Memory B cell (primary cell): ENCODE measurements around the gene RASGRF2.

Experiments used
- ATAC-seq: fragments of 150-1000 bp; cut with Tn5 transposase; 2 replicates; pipeline ENCODE4 v1.10.0; 2021; ENCODE audit warnings: low read depth, mild to moderate bottlenecking, moderate library complexity
- DNase-seq, 2 donors: peaks; one replicate each; pipeline ENCODE4 v3.0.0; 2022; ENCODE audit warnings: low spot score in 2 of 2
- H3K27ac Mint-ChIP-seq: one replicate; pipeline ENCODE4 v1.8.0; 2022; ENCODE audit warnings: mild to moderate bottlenecking, moderate library complexity, mixed read lengths
- H3K27me3 Mint-ChIP-seq: one replicate; pipeline ENCODE4 v1.8.0; 2022; ENCODE audit warnings: mixed read lengths
- H3K36me3 Mint-ChIP-seq: one replicate; pipeline ENCODE4 v1.8.0; 2022; ENCODE audit warnings: mild to moderate bottlenecking, mixed read lengths
- H3K4me1 Mint-ChIP-seq: one replicate; pipeline ENCODE4 v1.8.0; 2022; ENCODE audit warnings: mixed read lengths
- H3K4me3 Mint-ChIP-seq: one replicate; pipeline ENCODE4 v1.8.0; 2022; ENCODE audit warnings: mild to moderate bottlenecking, moderate library complexity, mixed read lengths
- H3K9me3 Mint-ChIP-seq: one replicate; pipeline ENCODE4 v1.8.0; 2022; ENCODE audit warnings: mixed read lengths

Gene RASGRF2

DNA sequence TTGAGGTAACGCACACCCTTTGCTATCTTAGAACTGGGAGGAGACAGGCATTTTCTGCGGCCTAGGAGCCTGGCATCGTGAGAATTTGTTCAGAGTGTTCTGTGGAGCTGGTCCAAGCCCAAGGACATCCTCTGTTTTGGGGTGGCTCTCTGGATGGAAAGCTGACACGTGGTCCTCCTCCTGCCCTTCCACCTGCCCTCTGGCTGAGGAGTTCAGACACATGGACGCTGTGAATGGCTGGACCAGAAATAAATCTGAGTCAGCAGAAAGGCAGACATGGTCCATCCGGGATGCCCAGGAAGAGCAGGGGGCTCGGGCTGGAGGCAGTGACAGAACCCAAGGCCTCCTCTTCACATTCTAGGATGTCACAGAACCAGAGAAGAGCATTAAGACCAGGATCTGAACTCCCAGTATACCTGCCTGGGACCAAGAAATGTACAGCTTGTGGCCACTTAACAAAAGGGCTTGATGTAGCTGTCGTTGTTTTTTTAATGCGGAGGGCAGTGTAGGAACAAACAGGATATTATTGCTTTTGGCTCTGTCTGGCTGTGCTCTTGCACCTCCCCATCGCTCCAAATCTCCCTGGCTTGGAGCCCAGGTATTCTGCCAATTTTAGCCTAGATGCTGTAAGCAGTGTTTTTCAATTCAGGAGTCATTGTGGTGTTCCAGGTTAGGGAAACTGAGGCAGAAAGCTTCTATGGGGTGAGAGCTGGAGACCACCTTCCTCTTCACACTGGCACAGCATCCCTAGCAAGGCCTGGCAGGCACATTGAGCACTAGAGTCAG, 275.3 kb downstream of the RASGRF2 start:
- Mint-ChIP-seq H3K4me3 (no peak overlapping the region), H3K27me3 (no peaks in the 10 kb centered on the region), H3K9me3 (no peaks in the 10 kb centered on the region), H3K27ac (peak overlapping the region; percentile 45), H3K4me1 (no peaks in the 10 kb centered on the region), H3K36me3 (peaks cover 2% of the 10 kb centered on the region)
- no peak for ATAC-seq
- no peak for DNase-seq

DNA sequence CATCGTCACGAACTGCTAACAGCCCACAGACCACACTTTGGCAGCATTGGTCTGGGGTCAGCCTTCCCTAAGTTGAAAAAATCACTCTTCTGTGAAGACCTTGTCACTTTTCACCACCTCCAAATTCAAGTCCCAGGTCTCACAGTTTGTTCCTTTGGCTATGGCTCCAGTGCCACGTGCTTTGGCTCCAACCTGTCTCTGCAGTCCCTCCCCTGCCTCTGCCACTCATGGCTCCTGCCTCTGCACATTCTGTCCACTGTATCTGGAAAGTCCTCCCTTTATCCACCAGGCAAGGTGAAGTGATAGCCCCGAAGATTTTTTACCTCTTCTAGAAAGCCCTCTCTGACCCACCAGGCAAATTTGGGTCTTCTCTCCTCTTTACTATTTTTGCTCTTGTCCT, 278.3 kb downstream of the RASGRF2 start:
- no peaks in the 10 kb centered on the region for H3K4me1 Mint-ChIP-seq
- H3K27me3 Mint-ChIP-seq: no peaks in the 10 kb centered on the region
- no peak overlapping the region for H3K27ac Mint-ChIP-seq
- no peak for ATAC-seq
- DNase-seq: no peak
- H3K9me3 Mint-ChIP-seq: no peaks in the 10 kb centered on the region
- H3K36me3 Mint-ChIP-seq: peaks cover 2% of the 10 kb centered on the region
- no peak overlapping the region for H3K4me3 Mint-ChIP-seq

DNA sequence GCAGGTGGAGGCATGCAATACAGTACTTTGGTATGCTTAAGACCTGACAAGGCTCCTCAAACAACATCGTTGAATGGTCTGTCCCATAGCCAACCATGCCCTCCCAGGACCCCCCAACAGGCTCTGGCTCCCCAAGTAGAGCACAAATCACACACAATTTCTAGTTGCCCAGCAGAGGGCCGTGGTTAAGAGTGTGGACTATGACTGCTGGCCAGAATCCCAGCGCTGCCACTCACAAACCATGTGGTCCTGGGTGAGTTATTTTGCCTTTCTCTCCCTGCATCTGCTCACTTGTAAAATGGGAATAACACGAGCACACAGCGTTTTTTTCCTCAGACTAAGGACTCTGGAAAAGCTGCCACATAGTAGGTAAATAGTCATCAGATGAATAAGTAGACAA, 279.4 kb downstream of the RASGRF2 start:
- Mint-ChIP-seq H3K27ac (no peak overlapping the region), H3K4me1 (no peaks in the 10 kb centered on the region), H3K4me3 (no peak overlapping the region), H3K27me3 (no peaks in the 10 kb centered on the region), H3K36me3 (peaks cover 2% of the 10 kb centered on the region), H3K9me3 (no peaks in the 10 kb centered on the region)
- ATAC-seq: no peak
- DNase-seq: no peak

DNA sequence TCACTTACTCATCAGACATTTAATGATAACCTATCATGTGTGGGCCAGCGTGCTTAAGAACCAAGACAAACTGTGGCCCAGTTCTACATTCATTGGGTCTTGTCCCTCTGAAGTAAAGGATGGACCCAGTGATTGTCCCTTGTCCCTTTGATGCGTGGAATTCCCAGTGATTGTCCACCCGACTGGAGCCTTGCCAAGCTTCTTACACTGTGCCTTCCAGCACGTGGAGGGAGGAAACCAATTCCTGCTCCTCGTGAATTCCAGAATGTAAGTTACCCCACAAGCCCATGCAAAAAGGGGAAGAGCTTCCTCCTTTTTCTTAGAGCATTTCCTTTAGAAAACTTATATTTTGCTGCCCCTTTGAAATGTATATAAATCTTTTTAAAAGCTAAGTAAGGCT, 280.8 kb downstream of the RASGRF2 start:
- Mint-ChIP-seq H3K27ac (no peak overlapping the region), H3K27me3 (no peaks in the 10 kb centered on the region), H3K4me3 (no peak overlapping the region)

DNA sequence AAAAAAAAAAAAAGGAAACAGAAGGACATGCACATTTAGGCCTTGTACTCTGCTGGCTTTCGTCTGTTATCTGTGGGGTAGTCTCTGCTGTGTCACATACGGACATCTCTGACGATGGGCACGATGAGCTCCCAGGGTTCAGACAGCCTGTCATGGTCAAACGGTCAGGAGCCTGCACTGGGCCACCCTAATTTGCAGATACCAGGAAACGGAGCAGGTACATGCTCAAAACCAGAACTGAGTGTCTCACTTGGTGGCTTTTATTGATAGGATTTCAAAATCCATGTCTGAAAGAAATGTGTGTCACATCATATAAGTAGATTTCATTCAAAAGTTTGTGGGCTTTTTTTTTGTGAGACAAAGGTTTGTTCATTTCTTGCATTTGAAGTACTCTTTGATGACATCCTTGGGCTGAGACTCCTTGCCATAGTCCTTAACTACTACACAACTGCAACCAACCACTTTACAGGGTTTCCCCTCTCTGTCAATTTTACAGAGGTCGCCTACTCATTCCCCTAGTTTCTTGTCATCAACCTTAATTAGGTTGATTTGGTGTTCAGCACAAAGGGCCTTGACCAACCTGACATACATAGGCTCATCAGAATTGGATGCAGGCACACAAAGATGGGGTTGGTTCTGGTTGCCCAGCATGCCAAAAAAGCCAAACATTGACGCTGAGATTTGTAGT, 281.9 kb downstream of the RASGRF2 start:
- Mint-ChIP-seq H3K27ac (no peak overlapping the region), H3K4me1 (no peaks in the 10 kb centered on the region), H3K27me3 (no peaks in the 10 kb centered on the region), H3K9me3 (no peaks in the 10 kb centered on the region), H3K36me3 (peaks cover 2% of the 10 kb centered on the region), H3K4me3 (no peak overlapping the region)
- ATAC-seq (no peak), DNase-seq (no peak)

More for the DNA sequence above, 280.8 kb downstream of the RASGRF2 start:
- DNase-seq (no peak), ATAC-seq (no peak)
- H3K36me3 Mint-ChIP-seq: peaks cover 3% of the 10 kb centered on the region
- H3K9me3 Mint-ChIP-seq: no peaks in the 10 kb centered on the region
- H3K4me1 Mint-ChIP-seq: no peaks in the 10 kb centered on the region

DNA sequence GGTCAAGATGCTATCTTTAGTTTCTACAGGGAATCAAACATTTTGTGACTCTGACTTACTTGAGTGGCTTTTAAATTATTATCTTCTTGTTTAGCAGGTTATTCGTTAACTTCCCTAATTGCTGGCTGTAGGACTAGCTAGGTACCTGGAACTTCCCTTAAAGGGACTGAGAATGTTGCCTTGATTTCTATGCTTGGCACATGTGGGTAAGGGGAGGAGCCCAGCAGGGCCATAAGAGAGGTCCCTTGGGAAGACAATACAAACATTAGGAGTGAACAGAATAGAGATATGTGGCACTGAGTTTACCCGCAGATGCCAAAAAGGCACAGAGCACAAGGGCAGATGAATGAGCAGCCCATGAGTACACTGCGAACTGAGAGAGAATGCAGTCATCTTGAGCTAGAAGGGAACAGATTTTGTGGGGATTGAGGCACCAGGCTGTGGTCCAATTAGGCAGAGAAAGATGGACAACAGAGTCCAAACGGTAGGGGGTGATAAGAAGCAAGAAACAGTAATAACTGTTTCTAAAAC, 282.8 kb downstream of the RASGRF2 start:
- Mint-ChIP-seq H3K27ac (no peak overlapping the region), H3K36me3 (peaks cover 2% of the 10 kb centered on the region), H3K27me3 (no peaks in the 10 kb centered on the region), H3K4me3 (no peak overlapping the region), H3K9me3 (no peaks in the 10 kb centered on the region), H3K4me1 (no peaks in the 10 kb centered on the region)
- ATAC-seq (no peak), DNase-seq (no peak)

DNA sequence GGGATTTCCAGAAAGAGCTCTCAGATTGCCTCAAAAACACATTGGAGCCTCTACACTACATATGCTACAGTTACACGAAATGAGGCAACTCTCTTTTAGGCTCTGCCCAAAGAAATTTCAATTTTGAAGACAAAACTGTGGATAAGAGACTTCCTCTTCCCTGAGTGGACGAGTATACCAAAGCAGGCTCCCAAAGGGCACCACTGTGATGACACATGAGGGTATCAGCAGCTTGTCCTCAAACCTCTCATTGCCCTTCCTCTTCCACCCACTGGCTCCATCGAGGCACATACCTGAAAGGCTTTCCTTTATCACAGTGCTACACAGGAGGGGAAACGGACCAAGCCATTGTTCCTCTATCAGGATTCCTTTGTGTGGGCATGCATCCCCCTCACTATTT, 284.3 kb downstream of the RASGRF2 start:
- no peak for ATAC-seq
- no peak for DNase-seq
- peaks cover 2% of the 10 kb centered on the region for H3K36me3 Mint-ChIP-seq

DNA sequence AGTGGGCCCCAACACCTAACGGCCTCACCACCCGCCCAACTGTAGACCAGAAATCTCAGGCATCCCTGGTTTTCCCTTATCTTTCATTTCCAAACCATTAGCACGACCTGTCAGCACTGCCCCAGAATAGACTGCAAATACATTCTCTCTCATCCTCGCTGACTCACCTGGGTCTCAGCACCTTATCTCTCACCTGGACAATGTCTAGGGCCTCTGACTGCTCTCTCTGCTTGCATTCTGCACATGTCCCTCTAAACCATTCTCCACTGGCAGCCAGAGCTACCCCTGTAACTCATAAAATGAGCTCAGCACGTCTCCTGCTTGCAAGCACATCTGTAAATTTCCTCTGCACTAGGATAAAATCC, 285.7 kb downstream of the RASGRF2 start:
- no peak overlapping the region for H3K27ac Mint-ChIP-seq
- no peak overlapping the region for H3K4me3 Mint-ChIP-seq
- peaks cover 10% of the 10 kb centered on the region for H3K36me3 Mint-ChIP-seq
- DNase-seq (no peak), ATAC-seq (no peak)
- no peaks in the 10 kb centered on the region for H3K4me1 Mint-ChIP-seq
- H3K27me3 Mint-ChIP-seq: no peaks in the 10 kb centered on the region
- peaks cover 2% of the 10 kb centered on the region for H3K9me3 Mint-ChIP-seq

More for the DNA sequence above, 284.3 kb downstream of the RASGRF2 start:
- H3K27ac Mint-ChIP-seq: no peak overlapping the region
- no peaks in the 10 kb centered on the region for H3K4me1 Mint-ChIP-seq
- H3K4me3 Mint-ChIP-seq: no peak overlapping the region
- no peaks in the 10 kb centered on the region for H3K9me3 Mint-ChIP-seq
- H3K27me3 Mint-ChIP-seq: no peaks in the 10 kb centered on the region

DNA sequence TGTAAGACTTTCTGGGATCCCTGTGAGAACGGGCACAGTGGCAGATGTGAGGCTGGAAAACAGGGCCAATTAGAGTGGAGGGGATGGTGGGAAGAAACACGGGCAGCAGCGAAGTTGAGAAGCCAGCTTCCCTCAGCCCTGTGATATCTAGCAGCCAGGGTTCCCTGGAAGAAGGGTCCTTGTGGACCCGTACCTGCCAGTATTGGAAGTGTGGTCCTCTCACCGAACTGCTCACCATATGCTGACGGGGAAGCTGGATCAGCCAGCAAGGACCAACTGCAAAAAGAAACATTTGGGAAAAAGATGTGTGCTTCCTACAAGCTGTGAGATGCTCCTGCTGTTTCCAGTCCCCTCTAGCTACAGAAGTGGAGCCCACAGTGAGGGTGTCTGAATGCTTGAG, 286.5 kb downstream of the RASGRF2 start:
- no peak for DNase-seq
- Mint-ChIP-seq H3K27me3 (no peaks in the 10 kb centered on the region), H3K36me3 (peaks cover 10% of the 10 kb centered on the region), H3K27ac (no peak overlapping the region), H3K4me1 (no peaks in the 10 kb centered on the region), H3K9me3 (peaks cover 2% of the 10 kb centered on the region), H3K4me3 (no peak overlapping the region)
- no peak for ATAC-seq

DNA sequence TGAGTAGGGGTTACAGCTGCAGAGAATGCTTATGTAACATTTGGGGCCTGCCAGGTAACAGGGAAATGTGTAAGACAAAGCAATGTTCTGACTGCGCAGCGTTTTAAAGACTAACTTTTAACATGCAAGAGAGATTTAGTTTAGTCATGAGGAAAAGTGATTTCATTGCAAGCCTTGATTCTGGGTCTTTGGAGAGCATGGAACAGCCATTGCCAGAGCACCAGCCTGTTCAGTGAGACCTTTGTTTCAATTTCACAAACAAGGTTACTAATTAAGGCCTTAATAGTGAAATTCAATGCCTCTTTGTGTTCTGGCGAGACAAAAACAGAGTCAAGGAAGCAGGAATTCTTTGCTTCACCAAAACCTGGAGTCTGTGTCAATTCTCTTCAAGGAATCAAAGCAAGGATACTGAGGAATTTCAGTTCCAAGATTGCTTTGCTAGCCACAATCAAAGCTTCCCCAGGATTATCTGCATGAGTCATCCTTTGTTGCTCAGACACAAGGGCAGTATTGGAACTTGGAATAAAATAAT, 287.3 kb downstream of the RASGRF2 start:
- Mint-ChIP-seq H3K36me3 (peaks cover 12% of the 10 kb centered on the region), H3K27ac (no peak overlapping the region), H3K4me3 (no peak overlapping the region), H3K9me3 (peaks cover 2% of the 10 kb centered on the region), H3K4me1 (no peaks in the 10 kb centered on the region), H3K27me3 (no peaks in the 10 kb centered on the region)
- no peak for ATAC-seq
- no peak for DNase-seq

DNA sequence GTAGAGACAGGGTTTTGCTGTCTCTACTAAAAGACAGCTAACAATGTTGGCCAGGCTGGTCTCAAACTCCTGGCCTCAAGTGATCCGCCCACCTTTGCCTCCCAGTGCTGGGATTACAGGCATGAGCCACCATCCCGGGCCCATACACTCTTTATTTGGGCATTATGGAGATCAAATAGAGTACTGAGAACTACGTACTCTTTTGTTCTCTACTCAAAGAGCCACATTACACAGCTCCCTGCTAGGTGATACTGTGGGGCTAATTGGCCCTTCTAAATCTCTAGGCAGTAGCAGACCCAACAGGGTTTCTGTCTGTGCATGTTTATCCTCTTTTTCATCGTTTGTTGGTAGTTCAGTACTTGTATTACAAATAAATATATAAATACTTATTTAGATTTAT, 289.1 kb downstream of the RASGRF2 start:
- Mint-ChIP-seq H3K27me3 (no peaks in the 10 kb centered on the region), H3K9me3 (peaks cover 2% of the 10 kb centered on the region), H3K4me3 (no peak overlapping the region), H3K36me3 (peaks cover 18% of the 10 kb centered on the region), H3K4me1 (no peaks in the 10 kb centered on the region), H3K27ac (no peak overlapping the region)
- no peak for DNase-seq
- ATAC-seq: no peak

DNA sequence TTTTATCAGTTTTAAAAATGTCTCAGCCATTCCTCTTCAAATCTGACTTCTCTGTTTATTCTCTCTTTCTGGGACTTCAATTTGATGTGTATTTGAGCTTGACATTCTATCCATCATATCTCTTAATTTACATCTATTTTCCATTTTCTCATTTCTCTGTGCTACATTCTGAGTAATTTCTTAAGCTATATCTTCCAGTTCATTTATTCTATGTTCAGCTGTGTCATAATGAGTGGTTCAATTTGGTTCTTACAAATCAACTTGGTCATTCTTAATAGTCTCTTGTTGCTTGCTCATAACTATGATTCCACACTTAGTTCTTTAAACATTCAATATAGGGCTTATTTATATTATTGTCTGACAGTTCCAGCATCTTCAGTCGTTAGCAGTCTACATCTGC, 289.8 kb downstream of the RASGRF2 start:
- DNase-seq (no peak), ATAC-seq (no peak)
- peaks cover 23% of the 10 kb centered on the region for H3K36me3 Mint-ChIP-seq
- no peaks in the 10 kb centered on the region for H3K27me3 Mint-ChIP-seq
- peaks cover 2% of the 10 kb centered on the region for H3K9me3 Mint-ChIP-seq
- no peak overlapping the region for H3K27ac Mint-ChIP-seq
- H3K4me1 Mint-ChIP-seq: no peaks in the 10 kb centered on the region
- H3K4me3 Mint-ChIP-seq: no peak overlapping the region

DNA sequence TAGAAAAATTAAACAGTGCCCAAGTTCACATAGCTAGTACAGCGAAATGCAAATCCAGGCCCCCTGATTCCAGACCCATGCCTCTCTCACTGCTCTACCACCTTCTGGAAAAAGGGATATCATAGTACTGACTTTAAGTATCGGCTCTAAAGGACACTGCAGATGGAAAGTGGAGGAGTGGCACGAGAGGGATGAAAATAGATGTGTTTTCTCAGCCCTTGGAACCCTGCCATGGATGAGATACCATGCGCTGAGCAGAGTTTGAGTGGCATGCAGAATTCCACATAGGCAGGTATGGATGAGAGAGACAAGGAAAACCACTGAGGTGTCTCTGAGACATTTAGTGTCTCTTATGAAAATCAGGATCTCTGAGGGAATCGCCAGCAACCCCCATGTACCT, 291.8 kb downstream of the RASGRF2 start:
- Mint-ChIP-seq H3K27me3 (no peaks in the 10 kb centered on the region), H3K36me3 (peaks cover 26% of the 10 kb centered on the region), H3K27ac (no peak overlapping the region), H3K4me3 (no peak overlapping the region), H3K4me1 (peaks cover 1% of the 10 kb centered on the region), H3K9me3 (peaks cover 2% of the 10 kb centered on the region)
- ATAC-seq: no peak
- no peak for DNase-seq

DNA sequence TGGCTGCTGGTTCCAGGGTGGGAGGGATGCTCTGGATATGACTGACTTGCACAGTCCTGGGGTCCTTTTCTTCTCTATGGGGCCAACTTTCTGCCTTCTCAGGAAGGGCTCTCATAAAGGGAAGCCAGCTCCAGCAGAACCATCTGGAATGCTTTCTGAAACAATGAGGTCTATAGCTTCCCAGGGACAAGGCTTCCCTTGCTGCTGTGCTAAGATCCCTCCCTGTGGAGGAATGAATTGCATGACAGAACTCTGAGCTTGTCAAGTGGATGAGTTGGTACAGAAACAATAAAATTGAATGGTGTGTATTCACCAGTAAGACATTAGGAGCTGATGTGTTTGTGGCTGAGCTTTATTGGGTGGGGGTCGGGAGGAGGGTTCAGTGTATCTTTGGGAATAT, 292.7 kb downstream of the RASGRF2 start:
- Mint-ChIP-seq H3K27ac (no peak overlapping the region), H3K9me3 (peaks cover 2% of the 10 kb centered on the region), H3K4me1 (peaks cover 2% of the 10 kb centered on the region), H3K36me3 (peaks cover 31% of the 10 kb centered on the region), H3K27me3 (no peaks in the 10 kb centered on the region), H3K4me3 (no peak overlapping the region)
- DNase-seq (no peak), ATAC-seq (no peak)
